ENCODE measurements around the gene GPHN.

Gene GPHN

GRCh38 chr14:67068251-67068650 lies 560.3 kb downstream of the GPHN start:
- peak; percentile 17 for DNase-seq (ENCODE audit: low read depth)
- H3K4me3 ChIP-seq (replicated peaks; ENCODE audit: low read depth, low read length): no peak overlapping the region
- TF ChIP-seq, protein P1, sequence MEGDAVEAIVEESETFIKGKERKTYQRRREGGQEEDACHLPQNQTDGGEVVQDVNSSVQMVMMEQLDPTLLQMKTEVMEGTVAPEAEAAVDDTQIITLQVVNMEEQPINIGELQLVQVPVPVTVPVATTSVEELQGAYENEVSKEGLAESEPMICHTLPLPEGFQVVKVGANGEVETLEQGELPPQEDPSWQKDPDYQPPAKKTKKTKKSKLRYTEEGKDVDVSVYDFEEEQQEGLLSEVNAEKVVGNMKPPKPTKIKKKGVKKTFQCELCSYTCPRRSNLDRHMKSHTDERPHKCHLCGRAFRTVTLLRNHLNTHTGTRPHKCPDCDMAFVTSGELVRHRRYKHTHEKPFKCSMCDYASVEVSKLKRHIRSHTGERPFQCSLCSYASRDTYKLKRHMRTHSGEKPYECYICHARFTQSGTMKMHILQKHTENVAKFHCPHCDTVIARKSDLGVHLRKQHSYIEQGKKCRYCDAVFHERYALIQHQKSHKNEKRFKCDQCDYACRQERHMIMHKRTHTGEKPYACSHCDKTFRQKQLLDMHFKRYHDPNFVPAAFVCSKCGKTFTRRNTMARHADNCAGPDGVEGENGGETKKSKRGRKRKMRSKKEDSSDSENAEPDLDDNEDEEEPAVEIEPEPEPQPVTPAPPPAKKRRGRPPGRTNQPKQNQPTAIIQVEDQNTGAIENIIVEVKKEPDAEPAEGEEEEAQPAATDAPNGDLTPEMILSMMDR (IDR thresholded peaks at IDR 0.05; ENCODE audit: low read length, missing control alignments): no peak

GRCh38 chr14:67071506-67071905 lies 563.6 kb downstream of the GPHN start:
- TF ChIP-seq, protein P1 (IDR thresholded peaks at IDR 0.05; ENCODE audit: low read length, missing control alignments): no peak

GRCh38 chr14:67077921-67078320 lies 570.0 kb downstream of the GPHN start:
- TF ChIP-seq, protein P1 (IDR thresholded peaks at IDR 0.05; ENCODE audit: low read length, missing control alignments): no peak
- no peak overlapping the region for H3K4me3 ChIP-seq (replicated peaks; ENCODE audit: low read depth, low read length)
- peak; percentile 8 for DNase-seq (ENCODE audit: low read depth)

More at GRCh38 chr14:67071506-67071905, 563.6 kb downstream of the GPHN start:
- no peak overlapping the region for H3K4me3 ChIP-seq (replicated peaks; ENCODE audit: low read depth, low read length)
- DNase-seq (ENCODE audit: low read depth): no peak

DNA sequence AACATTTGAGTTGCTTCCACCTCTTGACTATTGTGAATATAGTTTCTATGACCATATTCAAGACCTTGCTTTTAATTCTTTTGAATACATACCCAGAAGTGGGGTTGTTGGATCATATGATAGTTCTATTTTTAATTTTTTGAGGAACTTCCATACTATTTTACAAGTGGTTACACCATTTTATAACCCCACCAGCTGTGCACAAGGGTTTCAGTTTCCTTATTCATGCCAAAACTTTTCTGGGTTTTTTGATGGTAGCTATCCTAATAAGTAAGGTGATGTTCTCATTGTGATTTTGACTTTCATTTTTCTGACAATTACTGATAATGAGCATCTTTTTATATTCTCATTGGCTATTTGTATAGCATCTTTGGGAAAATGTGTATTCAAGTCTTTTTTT lies 571.9 kb downstream of the GPHN start:
- H3K4me3 ChIP-seq (replicated peaks; ENCODE audit: low read depth, low read length): no peak overlapping the region
- TF ChIP-seq, protein P1 (IDR thresholded peaks at IDR 0.05; ENCODE audit: low read length, missing control alignments): no peak
- no peak for DNase-seq (ENCODE audit: low read depth)

GRCh38 chr14:67108230-67108629 lies 600.3 kb downstream of the GPHN start:
- TF ChIP-seq, protein P1 (IDR thresholded peaks at IDR 0.05; ENCODE audit: low read length, missing control alignments): no peak
- H3K4me3 ChIP-seq (replicated peaks; ENCODE audit: low read depth, low read length): no peak overlapping the region
- no peak for DNase-seq (ENCODE audit: low read depth)

DNA sequence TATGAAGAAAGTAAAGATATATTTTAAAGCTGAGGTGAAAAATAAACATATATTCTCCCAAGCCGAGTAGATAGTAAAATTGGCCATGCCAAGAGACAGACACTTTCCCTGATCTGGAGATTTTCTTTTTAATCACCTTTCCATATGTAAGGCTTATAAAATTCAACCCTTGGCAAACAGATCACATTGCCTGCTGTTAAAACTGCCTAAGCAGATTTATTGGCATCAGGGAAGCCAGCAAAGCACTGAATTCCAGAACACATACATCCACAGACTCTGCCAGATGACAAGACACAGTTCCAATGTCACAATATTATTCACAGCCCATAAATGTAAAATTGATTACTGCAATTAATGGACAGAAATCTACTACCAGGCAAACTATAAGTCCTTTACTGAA lies 603.1 kb downstream of the GPHN start:
- no peak overlapping the region for H3K4me3 ChIP-seq (replicated peaks; ENCODE audit: low read depth, low read length)
- TF ChIP-seq, protein P1 (IDR thresholded peaks at IDR 0.05; ENCODE audit: low read length, missing control alignments): no peak
- DNase-seq (ENCODE audit: low read depth): no peak

DNA sequence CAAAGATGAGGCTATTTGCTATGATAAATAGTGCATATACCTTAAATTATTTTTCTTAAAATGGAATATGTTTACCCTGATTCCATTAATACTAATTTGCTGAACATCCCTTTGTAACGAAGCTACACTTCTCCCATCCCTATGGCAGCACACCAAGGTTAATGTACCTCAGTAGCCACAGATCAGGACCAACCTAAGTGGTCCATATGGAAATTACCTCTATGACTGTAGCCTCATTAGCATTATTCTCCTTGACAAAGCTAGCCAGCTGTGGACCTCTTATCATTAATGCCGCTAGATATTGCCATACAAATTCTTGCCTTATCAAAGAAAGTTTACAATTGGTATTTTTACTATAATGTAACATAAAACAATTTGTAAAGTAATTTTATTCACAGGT lies 604.4 kb downstream of the GPHN start:
- TF ChIP-seq, protein P1 (IDR thresholded peaks at IDR 0.05; ENCODE audit: low read length, missing control alignments): no peak
- no peak overlapping the region for H3K4me3 ChIP-seq (replicated peaks; ENCODE audit: low read depth, low read length)

More for the DNA sequence above, 604.4 kb downstream of the GPHN start:
- no peak for DNase-seq (ENCODE audit: low read depth)

Measured in fibroblast of pulmonary artery (primary cell).